GM23248 (cell line): Measurements from ENCODE around the gene SCG5.

Experiments
- EZH2 ChIP-seq: fragments of 200-600 bp; sonication (generic); IDR thresholded peaks from 2 replicates; pipeline ENCODE4 v1.6.1; 2018; ENCODE audit warnings: antibody characterized with exemption, mild to moderate bottlenecking; ENCODE audit not compliant: insufficient read depth, poor library complexity, severe bottlenecking
- EZH2phosphoT487 ChIP-seq: fragments of 200-600 bp; sonication (generic); IDR thresholded peaks from 2 replicates; pipeline ENCODE4 v1.6.1; 2018; ENCODE audit warnings: antibody characterized with exemption, moderate library complexity, mild to moderate bottlenecking, low read depth; ENCODE audit not compliant: insufficient read depth

DNA sequence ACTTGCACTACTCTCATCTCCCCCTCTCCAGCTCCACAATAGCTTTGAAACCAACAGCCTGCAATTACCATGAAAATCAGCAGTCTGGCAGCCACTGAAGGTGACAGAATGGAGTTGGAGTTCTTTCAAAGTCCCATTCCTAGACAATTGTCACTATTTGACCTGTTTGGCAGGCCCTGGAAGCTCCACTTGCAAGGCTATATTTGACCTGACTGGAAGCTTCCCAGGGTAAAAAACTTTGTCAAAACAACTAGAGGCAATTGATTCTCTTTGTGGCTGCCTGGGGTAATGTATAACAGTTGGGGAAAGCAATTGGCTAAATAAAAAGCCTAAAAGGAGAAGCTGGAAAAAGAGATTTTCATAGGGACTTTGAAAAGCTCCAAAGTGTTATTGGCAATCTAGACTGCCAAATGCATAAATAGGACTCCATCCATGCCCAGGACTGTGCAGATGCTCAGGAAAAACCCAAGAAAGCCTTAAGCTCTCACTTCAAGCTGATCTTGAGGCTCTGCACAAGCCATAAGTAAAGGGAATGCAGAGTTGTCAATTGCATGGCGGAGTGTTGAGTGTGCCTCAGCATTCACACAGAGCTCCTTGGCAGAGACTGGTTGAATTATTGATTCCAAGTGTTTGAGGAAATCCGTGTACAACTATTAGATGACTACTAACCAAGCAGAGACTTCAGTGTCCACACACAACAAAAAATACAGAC is 94.6 kb downstream of the SCG5 start:
- no peak for TF ChIP-seq EZH2
- TF ChIP-seq EZH2phosphoT487 = no peak
